ENCODE measurements around the gene BMP7. TPM values are rescaled to one million over a fixed set of nuclear protein-coding genes. Genes with fewer than 3 reads are reported as not detected.

Gene BMP7
- total and polyA plus RNA-seq, 2 experiments from 2014 or later = not detected

GRCh38 chr20:57287007-57287880 is 20.8 kb upstream of the BMP7 start:
- Histone ChIP-seq H3F3A (ENCODE audit: insufficient read depth) (no peaks in the 10 kb centered on the region), H3K9ac (no peak overlapping the region), H3K4me1 (ENCODE audit: insufficient read depth) (no peaks in the 10 kb centered on the region), H3K9me3 (ENCODE audit: low read depth) (no peaks in the 10 kb centered on the region), H3K79me2 (ENCODE audit: insufficient read depth) (no peaks in the 10 kb centered on the region), H3K27ac (no peak overlapping the region), H4K20me1 (ENCODE audit: insufficient read depth) (no peaks in the 10 kb centered on the region), H3K4me2 (ENCODE audit: unreplicated experiment) (no peak overlapping the region), H2AFZ (no peak overlapping the region), H3K36me3 (ENCODE audit: low read depth) (no peaks in the 10 kb centered on the region), H3K27me3 (replicated peaks; ENCODE audit: insufficient read depth) (peaks cover 87% of the 10 kb centered on the region), H3K4me3 (no peak overlapping the region), H3K9me2 (ENCODE audit: insufficient read depth) (no peaks in the 10 kb centered on the region)
- peak; percentile 24 for DNase-seq
- in situ Hi-C loops (cut with MboI) = no loop called here
- WGBS, 2 experiments (ENCODE audit: low coverage in 1 of 2, low lambda C conversion rate in 2 of 2, missing lambda C conversion rate in 2 of 2) = 28 to 33% methylated on average over 14 of the region's 14 CpGs
- TF ChIP-seq EZH2 (IDR thresholded peaks at IDR 0.05; ENCODE audit: insufficient read depth, poor library complexity, severe bottlenecking) (no peak), EZH2phosphoT487 (IDR thresholded peaks at IDR 0.05; ENCODE audit: insufficient read depth, low read depth) (no peak)

GRCh38 chr20:57283860-57284259 is 17.4 kb upstream of the BMP7 start:
- Histone ChIP-seq H3K9me2 (ENCODE audit: insufficient read depth) (no peaks in the 10 kb centered on the region), H3K9ac (no peak overlapping the region), H3K4me2 (ENCODE audit: unreplicated experiment) (no peak overlapping the region), H2AFZ (no peak overlapping the region), H3K36me3 (ENCODE audit: low read depth) (no peaks in the 10 kb centered on the region), H3K4me3 (no peak overlapping the region), H3K9me3 (ENCODE audit: low read depth) (no peaks in the 10 kb centered on the region), H3K79me2 (ENCODE audit: insufficient read depth) (no peaks in the 10 kb centered on the region), H3K4me1 (ENCODE audit: insufficient read depth) (no peaks in the 10 kb centered on the region), H3K27me3 (replicated peaks; ENCODE audit: insufficient read depth) (peaks cover 81% of the 10 kb centered on the region), H3F3A (ENCODE audit: insufficient read depth) (no peaks in the 10 kb centered on the region), H3K27ac (no peak overlapping the region), H4K20me1 (ENCODE audit: insufficient read depth) (no peaks in the 10 kb centered on the region)
- WGBS, 2 experiments (ENCODE audit: low coverage in 1 of 2, low lambda C conversion rate in 2 of 2, missing lambda C conversion rate in 2 of 2) = 45 to 55% methylated on average over 7 of the region's 7 CpGs
- TF ChIP-seq EZH2phosphoT487 (IDR thresholded peaks at IDR 0.05; ENCODE audit: insufficient read depth, low read depth) (no peak), EZH2 (IDR thresholded peaks at IDR 0.05; ENCODE audit: insufficient read depth, poor library complexity, severe bottlenecking) (no peak)
- no peak for DNase-seq
- in situ Hi-C loops (cut with MboI) = no loop called here

- H3K9ac ChIP-seq = no peak overlapping the region
- no peak overlapping the region for H3K4me3 ChIP-seq
- H3K27ac ChIP-seq = no peak overlapping the region
- no peak overlapping the region for H2AFZ ChIP-seq
- H3K27me3 ChIP-seq (replicated peaks; ENCODE audit: insufficient read depth) = peaks cover 78% of the 10 kb centered on the region
- no peaks in the 10 kb centered on the region for H3K4me1 ChIP-seq (ENCODE audit: insufficient read depth)
- H3K36me3 ChIP-seq (ENCODE audit: low read depth) = no peaks in the 10 kb centered on the region
- no peaks in the 10 kb centered on the region for H3K9me2 ChIP-seq (ENCODE audit: insufficient read depth)
- no peaks in the 10 kb centered on the region for H3K79me2 ChIP-seq (ENCODE audit: insufficient read depth)
- in situ Hi-C loops (cut with MboI) = no loop called here
- WGBS, 2 experiments (ENCODE audit: low coverage in 1 of 2, low lambda C conversion rate in 2 of 2, missing lambda C conversion rate in 2 of 2) = 13 to 26% methylated on average over 18 of the region's 18 CpGs
- no peak for TF ChIP-seq EZH2phosphoT487 (IDR thresholded peaks at IDR 0.05; ENCODE audit: insufficient read depth, low read depth)
- TF ChIP-seq EZH2 (IDR thresholded peaks at IDR 0.05; ENCODE audit: insufficient read depth, poor library complexity, severe bottlenecking) = no peak
- H4K20me1 ChIP-seq (ENCODE audit: insufficient read depth) = no peaks in the 10 kb centered on the region
- no peak for DNase-seq
- no peak overlapping the region for H3K4me2 ChIP-seq (ENCODE audit: unreplicated experiment)
- no peaks in the 10 kb centered on the region for H3K9me3 ChIP-seq (ENCODE audit: low read depth)
- no peaks in the 10 kb centered on the region for H3F3A ChIP-seq (ENCODE audit: insufficient read depth)
Observed at GRCh38 chr20:57282670-57283361, 16.4 kb upstream of the BMP7 start.

GRCh38 chr20:57281900-57282299 is 15.5 kb upstream of the BMP7 start:
- Histone ChIP-seq H3F3A (ENCODE audit: insufficient read depth) (no peaks in the 10 kb centered on the region), H3K79me2 (ENCODE audit: insufficient read depth) (no peaks in the 10 kb centered on the region), H3K27ac (no peak overlapping the region), H2AFZ (no peak overlapping the region), H4K20me1 (ENCODE audit: insufficient read depth) (no peaks in the 10 kb centered on the region), H3K27me3 (replicated peaks; ENCODE audit: insufficient read depth) (peaks cover 71% of the 10 kb centered on the region), H3K4me1 (ENCODE audit: insufficient read depth) (no peaks in the 10 kb centered on the region), H3K4me2 (ENCODE audit: unreplicated experiment) (no peak overlapping the region), H3K9me2 (ENCODE audit: insufficient read depth) (no peaks in the 10 kb centered on the region), H3K9ac (no peak overlapping the region), H3K4me3 (no peak overlapping the region), H3K36me3 (ENCODE audit: low read depth) (no peaks in the 10 kb centered on the region), H3K9me3 (ENCODE audit: low read depth) (no peaks in the 10 kb centered on the region)
- no peak for DNase-seq
- WGBS, 2 experiments (ENCODE audit: low coverage in 1 of 2, low lambda C conversion rate in 2 of 2, missing lambda C conversion rate in 2 of 2) = 70 to 71% methylated on average over 7 of the region's 7 CpGs
- TF ChIP-seq EZH2phosphoT487 (IDR thresholded peaks at IDR 0.05; ENCODE audit: insufficient read depth, low read depth) (no peak), EZH2 (IDR thresholded peaks at IDR 0.05; ENCODE audit: insufficient read depth, poor library complexity, severe bottlenecking) (no peak)
- in situ Hi-C loops (cut with MboI) = no loop called here
